ENCODE results near the gene LRRC4C.
"Not testable (repeated sequence)": the region's sequence is repeated elsewhere in the genome, so short reads cannot be mapped to it uniquely, and the experiment has no call there.

The LRRC4C gene

DNA sequence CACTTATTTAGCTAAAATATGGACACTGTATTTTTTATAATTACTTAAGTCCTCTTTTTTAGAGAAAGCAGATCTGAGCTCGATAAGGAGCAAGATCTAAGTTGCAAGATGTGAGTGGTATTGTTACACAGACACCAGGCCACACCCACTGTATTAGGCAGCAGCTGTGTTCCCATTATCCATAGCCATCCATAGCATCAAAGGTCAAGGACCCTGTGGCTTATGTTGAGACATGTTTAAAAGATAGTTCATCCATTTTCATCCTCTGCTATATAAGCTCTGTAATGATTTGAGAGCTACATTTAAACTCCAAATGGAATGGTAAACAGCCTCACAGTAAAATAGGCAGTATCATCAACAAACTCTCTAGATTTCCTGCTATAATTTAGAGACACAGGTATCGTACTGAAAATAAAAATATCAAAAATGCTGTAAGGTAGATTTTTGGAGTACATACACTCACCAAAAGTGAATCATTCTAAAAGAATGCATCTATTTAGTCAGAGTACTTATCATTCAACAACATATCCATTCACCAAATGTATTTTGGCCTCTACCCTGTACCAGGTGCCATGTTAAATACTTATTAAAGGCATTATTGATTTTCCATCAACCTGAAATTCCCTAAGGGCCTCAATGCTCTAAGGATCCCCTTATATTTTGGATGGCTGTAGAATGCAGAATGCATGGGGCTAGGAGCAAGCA, 574.0 kb downstream of the LRRC4C start:
- no peak for DNase-seq (ENCODE audit: low read depth in 2 of 3, low spot score in 1 of 3)

DNA sequence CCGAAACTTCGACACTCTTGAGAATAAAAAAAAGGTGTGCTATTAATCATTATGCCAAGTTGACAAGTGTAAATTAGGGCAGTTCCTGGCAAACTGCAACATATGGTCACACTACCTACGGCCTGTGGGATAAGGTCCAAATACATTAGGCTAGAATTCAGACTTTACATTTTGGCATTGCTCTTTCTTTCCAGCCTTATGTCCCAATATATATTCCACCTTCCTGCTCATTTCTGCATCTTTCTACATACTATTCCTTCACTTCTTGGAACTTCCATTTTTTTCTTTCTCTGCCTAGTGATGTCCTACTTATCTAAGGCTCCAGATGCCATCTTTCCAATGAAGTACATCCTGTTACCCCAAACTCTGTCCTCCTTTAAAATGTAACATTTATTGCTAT, 577.2 kb downstream of the LRRC4C start:
- no peak for DNase-seq (ENCODE audit: low read depth in 2 of 3, low spot score in 1 of 3)

DNA sequence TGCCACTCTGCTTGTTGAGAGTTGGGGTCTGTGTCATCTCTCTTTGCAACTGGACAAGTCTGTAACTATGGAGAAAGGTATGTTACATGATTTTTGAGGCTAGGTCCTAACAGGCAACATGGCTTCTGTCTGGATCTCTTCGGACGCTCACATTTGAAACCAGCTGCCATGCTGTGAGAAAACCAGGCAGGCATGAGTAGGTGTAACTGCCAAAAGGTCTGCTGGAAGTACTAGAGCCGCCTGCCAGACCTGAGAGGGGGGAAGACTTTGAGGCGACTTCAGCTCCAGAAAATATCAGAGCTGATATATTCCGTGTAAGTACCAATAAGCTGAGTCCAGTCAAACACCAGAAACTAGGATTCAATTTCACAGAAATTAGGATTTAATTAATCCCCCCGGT, 579.5 kb downstream of the LRRC4C start:
- DNase-seq (ENCODE audit: low read depth in 2 of 3, low spot score in 1 of 3) = no peak

- DNase-seq (ENCODE audit: low read depth in 2 of 3, low spot score in 1 of 3) = no peak
Measured at GRCh38 chr11:40877981-40878380, 581.5 kb downstream of the LRRC4C start.

DNA sequence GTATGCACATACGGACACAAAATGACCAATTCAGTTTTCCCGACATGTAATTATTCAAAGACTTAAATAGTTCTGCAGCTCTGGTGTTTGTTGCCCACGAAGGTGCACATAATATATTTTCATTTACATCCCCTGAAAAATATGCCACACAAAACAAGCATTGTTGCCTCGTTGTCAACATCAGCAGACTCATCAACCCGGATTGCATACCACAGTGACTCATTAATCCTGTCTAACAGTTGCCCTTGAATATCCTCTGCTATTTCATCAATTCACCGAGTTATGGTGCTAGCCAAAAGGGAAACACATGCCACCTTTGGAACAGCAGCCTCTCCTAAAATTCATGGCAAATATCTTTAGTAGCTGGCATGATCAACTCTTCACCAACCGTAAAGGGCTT, 582.2 kb downstream of the LRRC4C start:
- no peak for DNase-seq (ENCODE audit: low read depth in 2 of 3, low spot score in 1 of 3)

- DNase-seq (ENCODE audit: low read depth in 2 of 3, low spot score in 1 of 3) = no peak
Measured at GRCh38 chr11:40867991-40868632, 591.3 kb downstream of the LRRC4C start.

DNA sequence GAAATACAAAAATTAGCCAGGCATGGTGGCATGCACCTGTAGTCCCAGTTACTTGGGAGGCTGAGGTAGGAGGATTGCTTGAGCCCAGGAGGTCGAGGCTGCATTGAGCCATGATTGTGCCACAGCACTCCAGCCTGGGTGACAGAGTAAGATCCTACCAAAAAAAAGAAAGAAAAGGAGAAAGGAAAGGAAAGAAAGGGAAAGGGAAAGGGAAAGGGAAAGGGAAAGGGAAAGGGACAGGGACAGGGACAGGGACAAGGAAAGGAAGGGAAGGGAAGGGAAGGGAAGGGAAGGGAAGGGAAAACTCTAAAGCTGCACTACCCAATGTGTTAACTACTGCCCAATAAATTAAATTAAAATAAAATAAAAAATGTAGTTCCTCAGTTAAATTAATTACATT, 601.7 kb downstream of the LRRC4C start:
- not testable (repeated sequence) for DNase-seq (ENCODE audit: low read depth in 2 of 3, low spot score in 1 of 3)

DNA sequence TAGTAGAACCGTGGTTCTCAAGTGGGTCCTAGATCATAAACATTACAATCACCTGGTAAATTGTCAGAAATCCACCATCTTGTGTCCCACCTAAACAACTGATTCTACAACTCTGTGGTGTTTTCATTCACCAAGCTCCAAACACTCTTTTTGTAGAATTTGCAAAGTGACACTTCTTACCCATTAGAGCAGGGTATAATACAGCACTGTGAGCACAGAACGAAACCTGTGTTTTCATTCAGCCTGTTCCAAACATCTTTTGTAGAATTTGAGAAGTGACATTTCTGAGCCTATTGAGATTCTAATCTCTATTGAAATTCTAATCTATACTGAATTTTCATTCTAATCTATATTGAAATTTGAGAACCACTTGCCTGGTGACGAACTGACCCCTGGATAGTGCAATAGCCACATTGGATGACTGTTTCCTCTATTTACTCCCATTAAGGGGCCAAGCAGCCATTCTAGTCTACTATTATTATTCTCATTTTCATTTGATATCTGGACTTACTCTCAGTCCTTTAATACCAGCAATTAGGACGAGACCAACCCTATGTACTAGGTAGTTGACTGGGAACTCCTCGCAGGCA, 616.6 kb downstream of the LRRC4C start:
- DNase-seq (ENCODE audit: low read depth in 2 of 3, low spot score in 1 of 3) = no peak

DNA sequence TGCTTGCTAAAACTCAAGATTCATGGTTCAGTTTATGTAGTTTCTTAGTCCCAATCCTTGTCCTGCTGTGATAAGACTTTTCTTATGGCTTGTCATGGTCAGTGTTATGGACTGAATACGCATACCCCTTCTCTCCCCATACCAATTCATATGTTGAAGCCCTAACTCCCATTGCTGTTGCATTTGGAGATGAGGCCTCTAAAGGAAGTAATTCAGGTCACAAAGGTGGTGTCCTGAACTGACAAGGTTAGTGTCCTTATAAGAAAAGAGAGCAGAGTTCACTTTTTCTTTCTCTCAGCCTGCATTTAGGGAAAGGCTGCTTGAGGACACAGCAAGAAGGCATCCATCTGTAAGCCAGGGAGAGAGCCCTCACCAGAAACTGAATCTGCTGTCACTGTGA, 618.2 kb downstream of the LRRC4C start:
- no peak for DNase-seq (ENCODE audit: low read depth in 2 of 3, low spot score in 1 of 3)

GRCh38 chr11:40838181-40838683, 621.2 kb downstream of the LRRC4C start:
- DNase-seq (ENCODE audit: low read depth in 2 of 3, low spot score in 1 of 3) = no peak

DNA sequence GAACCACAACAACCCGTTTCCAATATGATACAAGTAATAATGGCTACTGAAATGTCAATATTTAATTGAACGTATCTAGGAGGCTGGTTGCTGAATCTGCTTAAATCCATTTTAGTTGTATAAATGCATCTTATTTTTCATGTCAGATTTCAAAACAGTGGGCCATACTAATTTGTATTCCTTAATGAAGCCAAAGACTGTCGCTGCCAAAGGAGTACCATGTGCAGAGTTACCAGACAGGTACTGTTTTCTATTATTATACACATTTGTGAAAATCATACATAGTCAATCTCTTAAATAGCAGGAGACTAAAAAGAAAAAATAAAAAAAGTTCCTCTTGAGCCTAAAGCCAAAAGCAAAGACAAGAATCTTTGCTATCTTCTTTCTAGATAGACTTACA, 632.3 kb downstream of the LRRC4C start:
- no peak for DNase-seq (ENCODE audit: low read depth in 2 of 3, low spot score in 1 of 3)

- no peak for DNase-seq (ENCODE audit: low read depth in 2 of 3, low spot score in 1 of 3)
Measured at GRCh38 chr11:40826601-40827000, 632.9 kb downstream of the LRRC4C start.

DNA sequence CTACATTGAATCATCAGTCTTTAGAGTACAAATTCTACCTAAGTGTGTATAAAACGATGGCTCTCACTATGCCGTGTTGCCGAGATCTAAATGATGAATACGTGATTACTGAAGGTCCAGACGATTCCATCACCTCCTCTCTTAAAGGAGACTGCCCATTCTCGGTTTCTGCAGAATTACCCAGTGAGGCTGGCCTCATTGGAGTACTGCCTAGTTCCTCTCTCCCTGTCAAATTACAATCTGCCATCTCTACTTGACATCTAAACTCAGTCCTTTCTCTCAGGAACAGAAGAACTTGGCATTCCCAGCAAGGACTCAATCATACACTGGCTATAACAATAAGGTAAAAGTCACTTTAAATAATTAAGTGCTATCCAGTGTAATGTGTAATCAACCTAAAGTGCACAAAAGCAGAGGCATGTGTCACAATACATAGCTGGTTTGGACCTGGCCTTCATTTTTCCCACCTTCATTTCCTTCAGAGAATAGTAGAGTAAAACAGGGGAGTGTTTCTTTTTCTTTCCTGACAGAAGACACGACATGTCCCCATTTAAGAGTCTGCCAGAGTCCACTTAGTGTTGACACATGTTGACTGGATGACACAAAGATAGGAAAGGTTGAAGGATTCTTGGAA, 634.1 kb downstream of the LRRC4C start:
- no peak for DNase-seq (ENCODE audit: low read depth in 2 of 3, low spot score in 1 of 3)

- DNase-seq (ENCODE audit: low read depth in 2 of 3, low spot score in 1 of 3) = no peak
Measured at GRCh38 chr11:40819230-40819629, 640.2 kb downstream of the LRRC4C start.

- no peak for DNase-seq (ENCODE audit: low read depth in 2 of 3, low spot score in 1 of 3)
Measured at GRCh38 chr11:40816976-40817375, 642.5 kb downstream of the LRRC4C start.

DNA sequence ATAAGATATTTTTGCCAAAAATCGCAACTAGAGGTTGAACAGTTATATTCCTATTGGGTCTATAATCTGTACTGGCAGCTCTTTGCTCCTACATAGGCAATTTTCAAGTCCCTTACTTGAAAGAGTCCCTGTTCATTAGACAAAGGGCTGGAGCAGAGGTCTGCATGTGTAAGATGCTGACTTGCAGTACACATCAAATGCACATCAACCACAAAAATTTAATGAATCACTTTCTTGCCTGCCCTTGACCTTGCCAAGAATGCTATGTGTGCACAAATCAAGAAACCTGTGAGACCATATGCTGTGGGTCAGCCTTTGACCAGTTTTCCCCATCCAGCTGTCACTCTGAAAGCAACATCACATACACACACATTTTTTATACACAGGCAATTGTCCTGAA, 661.5 kb downstream of the LRRC4C start:
- DNase-seq (ENCODE audit: low read depth in 2 of 3, low spot score in 1 of 3) = no peak

DNA sequence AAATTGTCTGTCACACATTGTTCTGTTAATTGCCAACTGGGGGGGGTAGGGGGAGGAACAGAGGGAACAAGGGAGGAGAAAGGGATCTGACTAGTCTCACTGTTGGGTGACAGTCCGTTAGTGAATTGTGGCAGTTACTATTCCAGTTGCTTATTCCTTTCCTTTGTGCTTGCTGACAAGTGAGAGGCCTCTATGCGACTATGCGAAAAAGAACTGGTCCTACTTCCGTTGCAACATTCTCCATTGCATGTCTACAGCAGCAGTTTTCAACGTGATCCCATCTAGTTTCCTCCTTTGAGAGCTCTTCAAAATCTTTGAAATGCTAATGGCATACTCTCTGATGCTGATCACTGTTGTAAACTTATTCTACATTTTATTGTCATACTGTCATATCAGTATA, 672.2 kb downstream of the LRRC4C start:
- DNase-seq (ENCODE audit: low read depth in 2 of 3, low spot score in 1 of 3) = no peak

GRCh38 chr11:40763046-40763445, 696.4 kb downstream of the LRRC4C start:
- DNase-seq (ENCODE audit: low read depth in 2 of 3, low spot score in 1 of 3) = no peak

- DNase-seq (ENCODE audit: low read depth in 2 of 3, low spot score in 1 of 3) = no peak
Measured at GRCh38 chr11:40759341-40759740, 700.1 kb downstream of the LRRC4C start.

- DNase-seq (ENCODE audit: low read depth in 2 of 3, low spot score in 1 of 3) = no peak
Measured at GRCh38 chr11:40754297-40754696, 705.2 kb downstream of the LRRC4C start.

- no peak for DNase-seq (ENCODE audit: low read depth in 2 of 3, low spot score in 1 of 3)
Measured at GRCh38 chr11:40746282-40746681, 713.2 kb downstream of the LRRC4C start.

DNA sequence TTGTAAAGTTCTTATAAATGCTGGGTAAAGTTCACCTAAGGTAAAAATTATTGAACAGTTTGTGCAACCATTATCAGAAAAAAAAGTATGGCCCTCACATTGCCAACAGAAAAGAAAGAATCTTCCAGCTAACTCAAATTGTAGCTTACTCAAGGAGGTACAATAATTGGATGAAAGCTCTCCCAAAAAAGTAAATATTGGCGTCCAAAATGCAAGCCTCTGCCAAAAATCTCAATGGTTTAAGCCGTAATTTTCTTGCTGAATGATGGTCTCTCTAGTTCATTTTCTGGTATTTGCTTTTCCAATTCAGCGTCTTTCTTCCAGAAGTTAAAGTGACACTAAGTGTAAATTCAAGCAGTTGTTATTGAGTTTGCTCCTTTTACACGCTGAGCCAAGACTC, 727.3 kb downstream of the LRRC4C start:
- no peak for DNase-seq (ENCODE audit: low read depth in 2 of 3, low spot score in 1 of 3)
